NCI-H146 (cell line): Measurements from ENCODE around the gene TMEM61.
"Not testable (repeated sequence)": the region's sequence is repeated elsewhere in the genome, so short reads cannot be mapped to it uniquely, and the experiment has no call there.

ENCODE experiments used
- DNase-seq: peaks from one replicate; lab custom pipeline; 2025; lab: John Stamatoyannopoulos, UW

TMEM61 gene

GRCh38 chr1:54980528-54981241, at the start of gene TMEM61:
TMEM61 (plus strand) TSS chr1:54980628; CDS start chr1:54981066, 438 bp downstream.
- DNase-seq = peak; percentile 80

- DNase-seq = no peak
These were observed 49.1 kb upstream of the TMEM61 start for GRCh38 chr1:54931275-54931840.

- DNase-seq = not testable (repeated sequence)
These were observed 46.3 kb upstream of the TMEM61 start for GRCh38 chr1:54934081-54934480.

GRCh38 chr1:54934869-54935268, 45.6 kb upstream of the TMEM61 start:
- no peak for DNase-seq

- no peak for DNase-seq
These were observed 43.6 kb upstream of the TMEM61 start for GRCh38 chr1:54936791-54937190.

- DNase-seq = no peak
These were observed 43.0 kb upstream of the TMEM61 start for GRCh38 chr1:54937469-54937868.

- peak; percentile 6 for DNase-seq
These were observed 41.5 kb upstream of the TMEM61 start for GRCh38 chr1:54938955-54939354.

GRCh38 chr1:54940042-54940441, 40.4 kb upstream of the TMEM61 start:
- no peak for DNase-seq

- no peak for DNase-seq
These were observed 37.5 kb upstream of the TMEM61 start for GRCh38 chr1:54942976-54943375.

- peak; percentile 87 for DNase-seq
These were observed 35.6 kb upstream of the TMEM61 start for GRCh38 chr1:54944610-54945392.

- no peak for DNase-seq
These were observed 35.0 kb upstream of the TMEM61 start for GRCh38 chr1:54945393-54945936.

GRCh38 chr1:54947540-54947939, 32.9 kb upstream of the TMEM61 start:
- DNase-seq = no peak

GRCh38 chr1:54949053-54949452, 31.4 kb upstream of the TMEM61 start:
- DNase-seq = no peak

- no peak for DNase-seq
These were observed 30.4 kb upstream of the TMEM61 start for GRCh38 chr1:54950006-54950368.

GRCh38 chr1:54950369-54951163, 29.9 kb upstream of the TMEM61 start:
- peak; percentile 72 for DNase-seq

GRCh38 chr1:54951810-54952226, 28.6 kb upstream of the TMEM61 start:
- no peak for DNase-seq

- no peak for DNase-seq
These were observed 27.3 kb upstream of the TMEM61 start for GRCh38 chr1:54952950-54953718.

GRCh38 chr1:54953846-54954245, 26.6 kb upstream of the TMEM61 start:
- DNase-seq = no peak

- DNase-seq = no peak
These were observed 25.1 kb upstream of the TMEM61 start for GRCh38 chr1:54955359-54955758.

- no peak for DNase-seq
These were observed 23.7 kb upstream of the TMEM61 start for GRCh38 chr1:54956726-54957125.

- DNase-seq = no peak
These were observed 21.2 kb upstream of the TMEM61 start for GRCh38 chr1:54959241-54959640.
